GM19463 (cell line): Measurements from ENCODE around the gene GPRC5C.

Experiments used
- ATAC-seq: cut with Tn5 transposase; IDR thresholded peaks from one replicate; pipeline ENCODE4 v1.9.1; 2021; ENCODE audit warnings: mild to moderate bottlenecking, moderate library complexity; ENCODE audit not compliant: unreplicated experiment

Gene GPRC5C

DNA sequence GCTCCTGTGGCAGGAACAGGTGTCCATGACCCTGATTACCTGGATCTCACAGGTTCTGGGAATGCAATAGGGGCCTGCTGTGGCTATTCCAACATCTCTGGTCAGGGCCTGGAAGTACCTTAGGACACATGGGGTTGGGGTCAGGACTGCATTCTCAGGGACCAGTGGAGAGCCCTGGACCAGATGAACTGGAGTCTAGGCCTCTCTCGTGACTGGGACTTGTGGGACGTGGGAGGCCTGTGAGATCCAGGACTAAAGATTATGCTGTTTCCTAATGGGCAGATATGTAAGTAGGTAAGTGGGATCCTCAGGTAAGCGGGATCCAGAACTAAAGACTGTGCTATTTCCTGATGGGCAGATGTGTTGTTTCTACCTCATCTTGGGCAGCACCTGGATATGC is 18.3 kb downstream of the GPRC5C start:
- no peak for ATAC-seq

DNA sequence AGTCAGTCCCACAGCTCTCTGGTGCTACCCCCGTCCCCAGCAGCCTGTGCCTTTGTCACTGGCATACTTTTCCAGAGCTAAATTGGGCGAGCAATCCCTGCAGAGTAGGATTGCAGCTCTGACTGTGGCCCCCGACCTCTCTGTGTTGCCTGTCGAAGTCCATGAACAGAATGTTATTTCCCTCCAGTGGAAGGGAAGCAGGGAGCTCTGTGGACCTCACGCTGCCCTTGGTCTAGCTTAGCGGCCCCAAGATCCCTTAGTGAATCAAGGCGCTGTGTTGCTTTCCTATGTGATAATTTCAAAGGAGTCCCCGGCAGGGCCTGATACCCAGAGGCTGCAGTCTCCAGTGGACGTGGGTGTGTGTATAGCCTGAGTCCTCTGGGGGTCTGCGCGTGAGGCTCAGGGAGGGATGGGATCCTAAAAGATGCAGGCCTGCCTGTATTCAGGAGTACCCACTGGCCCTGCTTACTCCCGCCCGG is 19.1 kb downstream of the GPRC5C start:
- no peak for ATAC-seq

DNA sequence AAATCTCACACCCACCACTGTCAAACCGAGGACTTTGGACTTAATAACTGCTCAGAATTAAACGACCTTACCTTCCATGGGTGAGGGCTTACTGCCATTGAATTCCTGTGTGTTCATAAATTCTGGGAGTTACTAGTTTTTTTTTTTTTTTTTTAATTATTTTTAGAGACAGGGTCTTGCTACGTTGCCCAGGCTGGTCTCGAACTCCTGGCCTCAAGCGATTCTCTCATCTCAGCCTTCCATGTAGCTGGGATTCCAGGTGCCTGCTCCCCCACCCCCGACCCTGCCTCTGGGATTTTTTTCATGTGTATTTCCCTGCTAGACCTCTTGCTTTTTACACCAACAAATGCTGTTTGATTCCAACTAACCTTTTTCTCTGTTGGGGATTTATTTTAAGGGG is 19.7 kb downstream of the GPRC5C start:
- ATAC-seq = no peak

DNA sequence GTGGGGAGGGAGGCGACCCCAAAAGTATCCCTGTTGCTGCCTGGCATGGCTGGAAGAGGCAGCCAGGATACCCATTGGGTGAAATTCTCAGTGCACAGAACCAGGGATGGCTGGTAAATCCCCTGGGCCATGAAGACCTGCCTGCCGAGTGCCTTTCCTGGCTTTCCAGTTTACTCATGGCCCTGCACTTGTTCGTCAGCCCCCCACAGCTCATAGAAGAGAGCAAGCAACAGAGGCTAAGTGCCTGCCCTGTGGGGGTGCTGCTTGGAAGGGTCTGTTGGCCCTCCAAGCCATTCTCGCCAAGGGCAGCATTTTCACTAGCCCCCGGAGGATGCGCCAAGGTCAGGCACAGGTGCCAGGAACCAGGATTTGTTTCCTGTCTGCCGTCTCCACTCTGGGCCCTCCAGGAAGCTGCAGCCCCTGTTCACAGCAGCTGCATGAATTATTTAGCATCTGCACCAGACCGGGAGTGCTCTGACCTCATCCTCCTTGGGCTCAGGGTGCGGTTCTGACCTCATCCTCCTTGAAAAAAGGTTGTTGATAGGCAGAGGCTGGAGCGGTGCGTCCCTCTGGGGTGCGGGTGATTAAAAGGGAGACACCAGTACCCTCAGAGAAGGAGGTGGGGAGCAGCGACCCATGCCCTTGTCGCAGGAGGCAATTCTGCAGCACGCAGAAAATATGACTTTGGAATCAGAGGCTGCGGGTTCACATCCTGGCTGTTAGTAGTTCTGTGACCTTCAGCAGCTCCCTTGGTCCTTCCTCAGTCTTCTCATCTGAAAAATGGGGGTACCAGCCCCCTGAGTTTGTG is 20.3 kb downstream of the GPRC5C start:
- no peak for ATAC-seq

DNA sequence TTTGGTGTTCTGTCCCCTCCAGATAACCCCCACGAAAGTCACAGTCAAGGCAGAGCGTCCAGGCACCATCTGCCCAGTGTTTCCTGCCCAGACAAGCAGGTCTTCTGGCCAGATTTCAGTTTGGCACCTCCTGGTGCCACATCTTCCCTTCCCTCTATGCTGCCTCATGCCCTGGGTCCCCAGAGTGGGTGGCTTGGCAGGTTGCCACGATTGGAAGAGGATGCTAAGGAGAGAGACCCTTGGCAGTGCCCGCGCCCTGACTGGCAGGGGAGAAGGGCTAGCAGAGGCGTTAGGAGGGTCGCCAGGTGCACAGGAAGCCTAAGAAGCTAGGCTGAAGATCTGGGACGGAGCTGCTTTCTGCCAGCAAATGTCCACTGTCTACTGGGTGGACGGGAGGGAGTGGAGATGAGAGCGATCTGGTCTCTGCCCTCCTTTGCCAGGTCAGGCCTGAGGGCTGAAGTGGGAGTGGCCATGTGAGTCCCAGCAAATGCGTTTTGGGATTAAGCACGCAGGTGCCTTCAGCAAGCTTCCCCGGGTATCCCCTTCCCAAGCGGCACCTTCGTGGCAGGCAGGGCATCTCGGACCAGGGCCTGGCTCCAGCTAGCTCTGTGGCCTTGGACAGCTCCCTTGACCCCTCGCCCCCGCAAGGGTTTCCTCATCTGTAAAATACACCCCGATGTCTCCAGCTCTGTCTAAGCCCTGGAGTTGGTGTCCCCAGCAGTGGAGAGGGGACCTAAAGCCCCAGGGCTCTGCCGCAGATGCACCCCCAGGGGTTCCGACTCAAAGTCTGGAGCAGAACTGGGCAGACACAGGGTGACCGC is 21.2 kb downstream of the GPRC5C start:
- no peak for ATAC-seq

DNA sequence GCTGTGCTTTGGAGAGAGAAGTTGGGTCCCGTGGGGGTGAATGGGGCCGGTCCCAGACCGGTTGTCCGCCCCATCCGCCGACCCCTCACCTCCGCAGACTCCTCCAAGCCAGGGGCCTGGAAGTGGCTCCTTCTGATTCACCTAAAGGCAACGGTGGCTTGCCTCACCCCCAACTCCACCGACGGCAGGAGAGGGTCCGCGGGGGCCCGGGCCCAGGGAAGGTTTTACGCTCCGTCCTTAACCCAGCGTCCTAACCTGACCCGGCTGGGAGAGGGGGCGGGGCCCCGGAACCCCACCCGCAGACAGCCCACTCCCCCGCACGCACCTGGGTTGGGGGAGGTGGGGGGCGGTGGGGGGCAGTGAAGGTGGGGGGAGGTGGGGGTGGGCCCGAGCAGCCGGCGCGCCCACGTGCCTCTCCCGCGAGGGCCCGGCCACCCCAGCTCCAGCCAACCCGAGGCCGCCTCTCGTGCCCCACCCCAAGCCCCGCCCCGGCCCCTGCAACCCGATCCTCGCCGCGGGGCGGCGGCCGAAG is 21.8 kb downstream of the GPRC5C start:
- ATAC-seq = peak; percentile 16

DNA sequence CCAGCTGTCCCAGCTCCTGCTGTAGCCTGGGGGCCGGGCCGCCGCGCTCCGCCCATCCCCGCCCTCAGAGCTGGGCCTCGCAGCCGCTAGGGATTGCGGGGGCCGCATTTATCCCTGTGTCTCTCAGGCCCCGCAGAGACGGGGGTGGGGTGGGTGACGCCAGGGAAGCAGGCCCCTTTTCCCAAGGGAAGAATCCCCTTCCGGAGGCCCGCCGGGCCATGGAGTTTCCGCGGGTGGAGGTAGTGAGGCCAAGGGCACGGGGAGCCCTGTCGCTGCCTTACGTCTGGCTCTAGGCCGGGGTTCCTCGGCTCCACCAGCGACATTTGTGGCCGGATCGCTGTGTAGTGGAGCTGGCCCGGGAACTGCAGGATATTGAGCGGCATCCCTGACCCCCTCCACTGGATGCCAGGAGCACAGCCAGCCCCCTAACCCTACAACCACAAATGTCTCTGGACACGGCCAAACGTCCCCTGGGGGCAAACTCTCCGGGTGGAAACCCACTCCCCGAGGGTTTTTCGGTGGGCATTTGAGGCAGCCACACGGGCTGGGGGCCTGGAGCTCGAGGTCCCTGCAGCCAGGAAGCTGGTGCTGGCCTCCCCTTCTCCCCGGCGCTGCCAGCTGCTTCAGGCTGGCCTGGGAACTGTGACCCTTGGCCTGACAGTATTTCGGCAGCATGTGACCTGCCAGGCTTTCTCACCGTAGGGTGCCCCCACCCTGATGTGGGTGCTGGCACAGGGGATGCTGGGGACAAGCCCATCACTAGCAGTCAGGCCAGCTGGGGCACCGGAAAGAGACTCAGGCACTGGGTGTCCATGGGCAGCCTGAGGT is 22.5 kb downstream of the GPRC5C start:
- ATAC-seq = peak; percentile 92

DNA sequence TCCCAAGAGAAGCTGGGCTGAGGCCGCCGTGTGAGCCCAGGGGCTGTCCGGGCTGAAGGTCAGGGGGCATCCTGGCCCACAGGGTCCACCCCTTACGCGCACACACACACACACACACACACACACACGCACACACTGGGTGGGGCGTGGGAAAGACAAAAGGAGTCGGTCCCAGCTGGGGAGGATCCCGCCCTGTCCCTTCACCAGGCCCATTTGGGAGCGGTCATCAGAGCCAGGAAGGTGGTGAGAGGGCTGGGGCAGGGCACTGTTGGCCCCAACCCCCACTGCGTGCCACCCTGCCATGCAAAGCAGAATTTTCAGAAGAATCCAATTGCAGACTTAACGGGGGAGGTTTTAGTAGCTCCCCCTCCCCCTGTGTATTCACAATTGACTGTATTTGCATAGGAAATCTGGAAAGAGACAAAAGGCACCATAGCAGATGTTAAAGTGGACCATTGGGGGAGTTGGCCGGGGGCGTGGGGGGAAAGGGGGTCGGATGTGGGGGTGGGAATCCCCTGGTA is 23.2 kb downstream of the GPRC5C start:
- no peak for ATAC-seq

DNA sequence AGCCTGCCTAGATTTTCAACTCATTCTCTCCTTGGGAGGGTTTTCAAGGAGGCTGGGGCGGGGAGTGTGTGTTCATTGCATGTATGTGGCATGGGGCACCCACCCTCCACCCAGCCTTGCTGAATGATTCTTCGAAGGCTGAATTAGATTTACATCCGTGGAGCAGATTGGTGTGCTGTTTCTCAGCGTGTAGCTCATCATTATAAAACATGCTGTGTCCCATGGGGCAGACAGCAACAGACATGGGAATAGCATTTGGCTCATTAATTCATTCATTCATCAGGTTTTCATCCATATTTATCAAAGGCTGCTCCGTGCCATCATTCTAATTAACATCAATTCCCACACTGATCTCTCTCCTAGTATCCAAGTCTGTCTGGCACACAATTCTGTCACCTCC is 23.9 kb downstream of the GPRC5C start:
- ATAC-seq = no peak

DNA sequence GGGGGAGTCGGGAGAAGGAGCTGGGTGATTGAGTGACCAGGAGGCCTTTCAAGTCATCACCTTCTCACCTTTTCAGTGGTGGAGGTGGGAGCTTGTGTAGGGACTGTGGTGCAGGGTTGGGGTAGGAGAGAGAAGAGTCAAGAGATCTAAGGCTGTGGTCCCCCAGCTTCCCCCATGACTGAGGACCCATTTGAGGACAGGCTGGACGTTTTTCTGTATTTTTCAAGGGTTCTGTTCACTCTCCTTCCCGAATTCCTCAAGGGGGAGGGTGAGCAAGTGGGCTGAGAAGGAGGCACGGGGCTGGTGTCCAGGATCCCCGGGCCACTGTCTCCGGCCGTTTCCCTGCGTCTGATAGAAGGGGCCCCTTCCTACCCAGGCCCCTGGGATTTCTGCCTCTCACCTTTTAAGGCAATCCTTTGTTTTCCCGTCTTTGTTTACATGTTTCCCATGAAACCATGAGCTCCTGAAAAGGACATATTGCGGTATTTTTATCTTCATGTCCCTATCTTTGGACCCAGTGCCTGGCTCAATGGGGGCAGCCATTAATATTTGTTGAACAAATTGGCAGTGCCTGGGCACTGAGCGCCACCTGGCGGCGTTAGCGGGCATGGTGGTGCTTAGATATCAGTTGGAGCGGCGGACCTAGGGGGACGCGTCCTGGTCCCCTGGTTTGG is 25.4 kb downstream of the GPRC5C start:
- no peak for ATAC-seq

DNA sequence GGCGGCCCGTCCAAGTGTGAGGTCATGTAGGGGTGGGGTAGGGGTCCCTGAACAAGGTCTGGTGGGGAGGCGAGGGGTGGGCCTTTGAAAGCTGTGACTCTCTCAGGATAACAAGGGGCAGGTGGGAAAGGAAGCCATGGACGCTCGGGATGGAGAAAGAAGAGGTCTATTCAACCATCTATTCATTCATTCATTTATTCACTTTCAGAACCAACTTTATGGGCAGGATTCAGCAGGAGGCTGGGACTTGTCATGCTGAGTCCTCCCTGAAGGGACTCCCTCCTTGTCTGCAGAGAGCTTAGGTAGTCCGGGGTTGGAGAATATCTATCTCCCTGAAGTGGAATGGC is 25.9 kb downstream of the GPRC5C start:
- ATAC-seq = no peak

DNA sequence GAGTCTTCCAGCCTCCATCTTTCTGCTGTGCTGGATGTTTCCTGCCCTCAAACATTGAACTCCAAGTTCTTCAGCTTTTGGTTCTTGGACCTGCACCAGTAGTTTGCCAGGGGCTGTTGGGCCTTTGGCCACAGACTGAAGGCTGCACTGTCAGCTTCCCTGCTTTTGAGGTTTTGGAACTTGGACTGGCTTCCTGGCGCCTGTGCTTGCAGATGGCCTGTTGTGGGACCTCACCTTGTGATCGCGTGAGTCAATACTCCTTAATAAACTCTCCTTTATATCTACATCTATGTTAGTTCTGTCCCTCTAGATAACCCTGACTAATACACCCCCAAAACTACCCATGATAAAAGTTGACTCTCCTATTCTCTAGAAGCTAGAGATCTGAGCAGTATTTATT is 26.9 kb downstream of the GPRC5C start:
- no peak for ATAC-seq

DNA sequence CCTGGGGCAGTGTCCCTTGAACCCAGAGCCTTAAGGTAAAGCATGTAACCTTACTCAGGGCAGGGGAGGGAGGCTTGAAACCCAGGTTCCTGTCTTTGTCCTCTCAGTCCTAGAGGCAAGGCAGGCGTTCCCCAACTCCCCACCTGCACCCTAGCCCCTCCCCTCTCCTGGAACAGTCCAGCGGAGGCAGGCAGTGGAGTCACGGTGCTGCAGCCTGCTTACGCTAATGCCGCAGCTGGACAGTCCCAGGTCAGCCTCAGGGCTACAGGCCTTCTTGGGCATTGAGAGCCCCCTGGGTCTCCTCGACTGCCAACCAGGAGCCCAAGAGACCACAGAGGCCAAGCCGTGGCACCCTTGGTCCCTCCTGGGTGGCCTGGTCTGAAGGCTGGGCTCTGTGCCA is 27.7 kb downstream of the GPRC5C start:
- no peak for ATAC-seq

DNA sequence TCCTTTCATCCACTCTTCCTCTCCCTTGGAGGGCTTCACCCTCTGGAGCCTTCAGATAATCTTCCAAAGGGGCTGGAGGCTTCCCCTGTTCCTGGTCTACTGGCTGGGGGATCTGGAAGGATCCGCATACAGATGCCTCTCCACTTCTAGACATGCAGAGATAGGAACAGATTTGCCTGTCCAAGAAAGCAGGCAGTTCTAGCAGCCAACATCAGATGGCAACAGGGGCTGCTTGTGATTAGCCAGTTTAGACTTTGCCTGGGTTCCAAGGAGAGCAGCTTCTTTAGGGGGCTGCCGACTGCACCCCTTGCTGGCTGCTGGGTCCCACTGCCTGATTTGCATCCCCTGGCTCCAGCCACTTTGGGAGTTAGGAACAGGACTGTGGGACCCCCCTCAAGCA is 28.4 kb downstream of the GPRC5C start:
- ATAC-seq = no peak

DNA sequence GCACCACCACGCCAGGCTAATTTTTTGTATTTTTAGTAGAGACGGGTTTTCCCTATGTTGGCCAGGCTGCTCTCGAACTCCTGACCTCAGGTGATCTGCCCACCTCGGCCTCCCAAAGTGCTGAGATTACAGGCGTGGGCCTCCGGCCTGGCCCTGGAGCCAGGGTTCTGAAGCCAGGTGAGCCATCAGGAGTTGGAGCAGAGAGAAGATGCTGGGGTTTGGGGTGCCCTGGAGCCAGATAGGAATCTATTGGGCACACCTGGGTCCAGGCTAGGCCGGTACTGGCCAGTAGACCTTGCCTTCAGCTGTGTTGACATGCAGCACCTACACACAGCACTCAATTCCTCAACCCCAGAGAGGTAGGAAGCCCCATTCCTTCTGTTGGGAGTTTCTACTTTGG is 29.1 kb downstream of the GPRC5C start:
- ATAC-seq = no peak

DNA sequence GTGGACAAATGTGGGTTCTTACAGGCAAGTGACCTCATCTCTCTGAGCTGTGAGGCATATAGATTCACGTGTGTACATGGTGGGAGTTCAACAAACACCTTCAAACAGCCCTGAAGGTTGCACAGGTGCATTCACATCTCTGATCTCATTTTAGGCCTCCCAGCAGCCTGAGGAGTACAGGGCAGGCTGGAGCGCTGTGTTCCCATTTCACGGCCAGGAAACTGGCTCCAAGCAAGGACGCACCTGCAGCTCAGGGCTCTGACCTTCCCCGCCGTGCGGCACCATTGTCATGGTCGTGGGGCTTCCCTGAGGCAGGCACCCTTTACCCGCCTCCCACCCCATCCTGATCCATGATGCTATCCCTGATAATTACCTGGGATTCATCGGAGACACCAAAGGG is 29.7 kb downstream of the GPRC5C start:
- ATAC-seq = no peak

DNA sequence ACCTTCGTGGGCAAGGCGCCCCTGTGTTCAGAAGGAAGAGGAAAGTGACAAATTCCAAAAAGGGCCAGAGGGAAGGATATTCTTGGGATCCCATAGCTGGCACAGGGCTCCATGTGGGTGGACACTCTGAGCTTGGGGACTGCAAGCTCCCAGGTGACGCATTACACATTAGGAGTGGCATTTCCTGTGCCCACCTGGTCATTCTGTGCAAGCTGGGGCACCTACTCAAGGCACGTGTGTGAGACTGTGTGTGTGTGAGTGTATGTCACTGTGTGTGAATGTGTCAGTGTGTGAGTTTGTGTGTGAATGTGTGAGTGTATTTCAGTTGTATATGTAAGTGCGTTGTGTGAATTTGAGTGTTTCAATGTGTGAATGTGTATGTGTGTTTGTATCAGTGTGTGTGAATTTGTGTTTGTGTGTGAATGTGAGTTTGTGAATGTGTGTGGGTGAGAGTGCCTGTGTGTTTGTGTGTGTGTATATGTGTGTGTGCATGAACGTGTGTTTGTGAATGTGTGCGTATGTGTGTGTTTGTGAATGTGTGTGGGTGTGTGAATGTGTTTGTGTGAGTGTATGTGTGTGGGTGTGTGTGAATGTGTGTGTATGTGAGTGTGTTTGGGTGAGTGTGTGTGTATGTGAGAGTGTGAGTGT is 33.0 kb downstream of the GPRC5C start:
- ATAC-seq = no peak

DNA sequence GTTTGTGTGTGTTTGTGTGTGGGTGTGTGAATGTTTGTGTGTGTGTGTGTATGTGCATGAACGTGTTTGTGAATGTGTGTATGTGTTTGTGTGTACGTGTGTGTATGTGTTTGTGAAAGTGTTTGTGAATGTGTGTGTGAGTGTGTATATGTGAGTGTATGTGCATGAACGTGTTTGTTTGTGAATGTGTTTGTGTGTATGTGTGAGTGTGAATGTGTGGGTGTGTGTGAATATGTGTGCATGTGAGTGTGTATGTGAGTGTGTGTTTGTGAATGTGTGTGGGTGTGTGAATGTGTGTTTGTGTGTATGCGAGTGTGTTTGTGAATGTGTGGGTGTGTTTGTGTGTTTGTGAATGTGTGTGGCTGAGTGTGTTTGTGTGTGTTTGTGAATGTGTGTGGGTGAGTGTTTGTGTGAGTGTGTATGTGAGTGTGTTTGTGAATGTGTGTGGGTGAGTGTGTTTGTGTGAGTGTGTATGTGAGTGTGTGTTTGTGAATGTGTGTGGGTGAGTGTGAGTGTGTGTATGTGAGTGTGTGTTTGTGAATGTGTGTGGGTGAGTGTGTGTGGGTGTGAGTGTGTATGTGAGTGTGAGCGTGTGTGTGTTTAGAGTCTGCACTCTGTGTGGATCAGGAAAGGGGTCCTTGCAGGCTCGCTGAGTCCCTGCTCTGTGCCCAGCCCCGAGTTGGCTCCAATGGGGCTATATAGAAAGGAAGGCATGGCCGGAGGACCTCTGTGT is 33.7 kb downstream of the GPRC5C start:
- no peak for ATAC-seq
